Stomach (tissue), 4 donors: Measurements from ENCODE around the gene UBQLN4.

Experiments
- CTCF ChIP-seq, 7 experiments: fragments of 450-650 bp in 4 of 7; fragments of 200-600 bp in 3 of 7; sonication (generic) in 3 of 7; IDR thresholded peaks; one replicate each; pipeline ENCODE4 v1.5.1; 2016 to 2019; ENCODE audit warnings: antibody characterized with exemption in 7 of 7, control low read depth in 2 of 7, mild to moderate bottlenecking in 1 of 7
- EP300 ChIP-seq: sonication (generic); formaldehyde crosslinking; IDR thresholded peaks from one replicate; pipeline ENCODE4 v1.6.1; 2017; ENCODE audit warnings: antibody characterized with exemption
- POLR2A ChIP-seq, 4 donors: fragments of 450-650 bp; IDR thresholded peaks; one replicate each; pipeline ENCODE4 v1.6.1; 2016; ENCODE audit warnings: antibody characterized with exemption in 4 of 4, control low read depth in 2 of 4, mild to moderate bottlenecking in 1 of 4, moderate library complexity in 1 of 4
- POLR2AphosphoS5 ChIP-seq, 3 donors: sonication (generic); formaldehyde crosslinking; IDR thresholded peaks; one replicate each; pipeline ENCODE4 v1.6.1; 2016; ENCODE audit warnings: antibody characterized with exemption in 3 of 3

DNA sequence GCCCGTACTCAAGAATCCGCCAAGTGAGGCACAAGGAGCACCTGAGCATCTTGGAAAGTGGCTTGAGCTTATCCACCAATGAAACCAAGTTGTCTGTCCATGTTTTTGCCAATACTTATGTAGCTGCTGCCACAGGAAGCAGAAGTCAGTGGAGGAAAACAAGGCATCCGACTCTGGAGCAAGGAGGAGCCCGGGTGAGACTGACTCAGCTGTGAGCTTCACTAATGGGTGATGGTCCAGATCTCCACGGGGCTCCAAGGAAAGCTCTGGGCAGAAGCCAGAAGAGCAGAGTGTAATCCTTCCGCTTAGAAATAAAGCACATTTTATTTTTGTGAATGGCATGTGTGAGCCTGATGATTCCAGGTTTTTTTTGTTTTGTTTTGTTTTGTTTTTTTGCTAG is 20.6 kb downstream of the UBQLN4 start:
- TF ChIP-seq CTCF (IDR thresholded peaks at IDR 0.05) (no peak), POLR2AphosphoS5 (IDR thresholded peaks at IDR 0.05) (no peak), POLR2A (IDR thresholded peaks at IDR 0.05) (no peak), EP300 (no peak)
